BJ (cell line): ENCODE results near the gene KREMEN2. TPM values are rescaled to one million over a fixed set of nuclear protein-coding genes. Genes with fewer than 3 reads are reported as not detected.

ENCODE experiments used
- CTCF ChIA-PET: fragments of 350-600 bp; formaldehyde crosslinking; extraction: SDS; loops from one replicate; lab custom pipeline; 2021; ENCODE audit warnings: antibody characterized with exemption, inconsistent platforms; lab: Yijun Ruan, JAX
- POLR2A ChIA-PET: fragments of 300-600 bp; sonication (Branson Sonifier 250); formaldehyde crosslinking; extraction: SDS; loops from one replicate; lab custom pipeline; 2021; ENCODE audit warnings: antibody characterized with exemption; lab: Charles Lee
- DNase-seq: peaks from one replicate; pipeline ENCODE4 v3.0.0-alpha.2; 2011; ENCODE audit warnings: low read depth
- H3K27me3 ChIP-seq: 2 replicates; pipeline ENCODE4 v1.6.0; 2011; ENCODE audit warnings: low read length; ENCODE audit not compliant: control insufficient read depth, insufficient read depth
- H3K36me3 ChIP-seq: 2 replicates; pipeline ENCODE4 v1.5.1; 2011; ENCODE audit warnings: low read length; ENCODE audit not compliant: control insufficient read depth, insufficient read depth
- H3K4me3 ChIP-seq: 2 replicates; pipeline ENCODE4 v1.5.1; 2011; ENCODE audit warnings: low read depth, mild to moderate bottlenecking, control low read depth, low read length
- CTCF ChIP-seq: IDR thresholded peaks from 2 replicates; pipeline ENCODE4 v1.5.1; 2011; ENCODE audit warnings: low read depth, mild to moderate bottlenecking, control low read depth, inconsistent platforms, low read length, moderate library complexity; ENCODE audit not compliant: insufficient read depth
- polyA plus RNA-seq: library from polyadenylated mRNA; depleted of rRNA; stranded (reverse); fragments of >200 nt; gene quantifications from 2 replicates; pipeline ENCODE4 v1.2.3, GENCODE V29; 2011

KREMEN2 gene
- polyA plus RNA-seq, 1 experiment = not detected

GRCh38 chr16:3007059-3007956, 43.2 kb downstream of the KREMEN2 start:
- no peaks in the 10 kb centered on the region for H3K36me3 ChIP-seq
- ChIA-PET CTCF (interaction anchor here (0.8 to 2.5 kb wide), 4 partner anchors 13 to 45 kb away, joined by 3 to 11 read pairs (median 3); partner anchors contain the start of gene TNFRSF12A), POLR2A (interaction anchor here (0.7 kb wide), 1 partner anchor 14 kb away, joined by 3 read pairs; no protein-coding TSS in a partner anchor)
- TF ChIP-seq CTCF = no peak
- H3K4me3 ChIP-seq = no peak overlapping the region
- DNase-seq = no peak
- H3K27me3 ChIP-seq = peaks cover 3% of the 10 kb centered on the region

- Histone ChIP-seq H3K27me3 (peaks cover 5% of the 10 kb centered on the region), H3K4me3 (no peak overlapping the region), H3K36me3 (no peaks in the 10 kb centered on the region)
- no peak for DNase-seq
- POLR2A ChIA-PET = interaction anchor here (0.7 kb wide), 1 partner anchor 13 kb away, joined by 3 read pairs; no protein-coding TSS in a partner anchor
- no peak for TF ChIP-seq CTCF
- CTCF ChIA-PET = interaction anchor here (0.8 to 2.5 kb wide), 4 partner anchors 12 to 46 kb away, joined by 3 to 11 read pairs (median 3); partner anchors contain the start of gene TNFRSF12A
These were observed 44.0 kb downstream of the KREMEN2 start for GRCh38 chr16:3007957-3008689.

GRCh38 chr16:3008690-3009037, 44.6 kb downstream of the KREMEN2 start:
- Histone ChIP-seq H3K36me3 (no peaks in the 10 kb centered on the region), H3K4me3 (no peak overlapping the region), H3K27me3 (peaks cover 5% of the 10 kb centered on the region)
- no peak for DNase-seq
- POLR2A ChIA-PET = no interaction called here
- TF ChIP-seq CTCF = no peak
- CTCF ChIA-PET = interaction anchor here (1.1 to 2.5 kb wide), 2 partner anchors 23 to 47 kb away, joined by 3 to 11 read pairs; no protein-coding TSS in a partner anchor

DNA sequence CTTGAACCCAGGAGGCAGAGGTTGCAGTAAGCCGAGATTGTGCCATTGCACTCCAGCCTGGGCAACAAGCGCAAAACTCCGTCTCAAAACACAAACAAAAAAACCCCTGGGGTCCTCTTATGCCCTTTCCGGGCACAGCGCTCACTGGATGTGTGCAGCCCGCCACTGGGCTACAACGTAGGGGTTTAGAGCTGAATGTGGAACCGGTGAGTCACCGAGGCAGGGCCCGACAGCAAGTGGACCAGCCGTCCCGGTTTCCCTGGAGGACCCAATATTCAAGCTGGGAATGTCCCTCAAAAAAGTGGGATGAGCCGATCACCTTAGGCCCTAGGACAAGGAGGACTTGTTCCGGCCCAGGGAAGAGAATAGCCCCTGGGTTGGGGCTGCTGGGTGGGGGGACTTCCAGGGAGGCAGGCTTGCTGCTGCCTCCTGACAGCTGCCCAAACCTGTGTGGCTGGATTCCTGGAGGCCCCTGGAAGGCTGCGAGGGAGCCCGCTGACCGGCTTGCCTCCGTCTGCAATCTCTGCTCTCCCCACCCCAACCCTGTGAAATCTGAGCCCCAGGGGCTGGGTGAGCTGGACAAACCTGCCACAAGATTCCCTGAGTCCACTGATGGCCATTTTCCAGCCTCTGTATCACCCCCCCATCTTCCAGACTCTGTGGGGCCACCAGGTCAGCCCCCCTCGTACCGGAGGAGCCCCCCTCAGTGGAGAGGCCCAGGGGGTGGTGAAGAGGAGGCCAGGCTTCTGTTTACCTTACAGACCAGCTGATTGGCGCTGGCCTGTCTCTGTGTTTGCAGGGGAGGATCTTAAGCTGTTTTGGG, 45.7 kb downstream of the KREMEN2 start:
- CTCF ChIA-PET = interaction anchor here (0.6 to 3.2 kb wide), 6 partner anchors 9 to 671 kb away, joined by 3 to 15 read pairs (median 5); partner anchors contain the start of gene TNFRSF12A
- Histone ChIP-seq H3K27me3 (peaks cover 5% of the 10 kb centered on the region), H3K4me3 (no peak overlapping the region), H3K36me3 (no peaks in the 10 kb centered on the region)
- no peak for TF ChIP-seq CTCF
- DNase-seq = no peak
- POLR2A ChIA-PET = no interaction called here
